ENCODE data around the gene ARHGEF39.

GRCh38 chr9:35659340-35659739, 5.7 kb downstream of the ARHGEF39 start:
- no peak for TF ChIP-seq HDAC6 (IDR thresholded peaks at IDR 0.05; ENCODE audit: unreplicated experiment)
- TF ChIP-seq GATAD2B (conservative IDR thresholded peaks at IDR 0.05; ENCODE audit: low read depth), result no peak
- no peak for TF ChIP-seq RELA (IDR thresholded peaks at IDR 0.05; ENCODE audit: borderline replicate concordance, partially characterized antibody)
- TF ChIP-seq, protein P1, sequence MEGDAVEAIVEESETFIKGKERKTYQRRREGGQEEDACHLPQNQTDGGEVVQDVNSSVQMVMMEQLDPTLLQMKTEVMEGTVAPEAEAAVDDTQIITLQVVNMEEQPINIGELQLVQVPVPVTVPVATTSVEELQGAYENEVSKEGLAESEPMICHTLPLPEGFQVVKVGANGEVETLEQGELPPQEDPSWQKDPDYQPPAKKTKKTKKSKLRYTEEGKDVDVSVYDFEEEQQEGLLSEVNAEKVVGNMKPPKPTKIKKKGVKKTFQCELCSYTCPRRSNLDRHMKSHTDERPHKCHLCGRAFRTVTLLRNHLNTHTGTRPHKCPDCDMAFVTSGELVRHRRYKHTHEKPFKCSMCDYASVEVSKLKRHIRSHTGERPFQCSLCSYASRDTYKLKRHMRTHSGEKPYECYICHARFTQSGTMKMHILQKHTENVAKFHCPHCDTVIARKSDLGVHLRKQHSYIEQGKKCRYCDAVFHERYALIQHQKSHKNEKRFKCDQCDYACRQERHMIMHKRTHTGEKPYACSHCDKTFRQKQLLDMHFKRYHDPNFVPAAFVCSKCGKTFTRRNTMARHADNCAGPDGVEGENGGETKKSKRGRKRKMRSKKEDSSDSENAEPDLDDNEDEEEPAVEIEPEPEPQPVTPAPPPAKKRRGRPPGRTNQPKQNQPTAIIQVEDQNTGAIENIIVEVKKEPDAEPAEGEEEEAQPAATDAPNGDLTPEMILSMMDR (IDR thresholded peaks at IDR 0.05 in 2 of 3, conservative IDR thresholded peaks at IDR 0.05 in 1 of 3; ENCODE audit: control insufficient read depth in 2 of 3, extremely low read depth in 1 of 3, insufficient read depth in 1 of 3, low read depth in 3 of 3, low read length in 3 of 3), result no peak
- TF ChIP-seq KDM1A (IDR thresholded peaks at IDR 0.05; ENCODE audit: borderline replicate concordance), result no peak
- TF ChIP-seq NFYA (IDR thresholded peaks at IDR 0.05; ENCODE audit: borderline replicate concordance, low read depth, low read length), result no peak
- no peak for TF ChIP-seq RFX5 (IDR thresholded peaks at IDR 0.05; ENCODE audit: low read depth, low read length)
- TF ChIP-seq SP1 (IDR thresholded peaks at IDR 0.05; ENCODE audit: low read depth, low read length), result no peak
